Cardiac muscle cell (in vitro differentiated cells and primary cell): ENCODE results near the gene BMPER. TPM values are rescaled to one million over a fixed set of nuclear protein-coding genes. Genes with fewer than 3 reads are reported as not detected.

Experiments used
- DNase-seq, 2 donors: peaks; one replicate each; pipeline versions ENCODE4 v3.0.0 to v3.0.0-alpha.2; 2010 to 2017; ENCODE audit warnings: low read depth in 1 of 2, low spot score in 1 of 2
- H3K27ac ChIP-seq: fragments of 200-600 bp; sonication (generic); 2 replicates; pipeline ENCODE4 v1.5.1; 2016
- H3K27me3 ChIP-seq: fragments of 200-600 bp; sonication (generic); 2 replicates; pipeline ENCODE4 v1.6.0; 2016; ENCODE audit warnings: control low read depth
- H3K36me3 ChIP-seq: fragments of 200-600 bp; sonication (generic); 2 replicates; pipeline ENCODE4 v1.5.1; 2016; ENCODE audit warnings: control low read depth
- H3K4me1 ChIP-seq: fragments of 200-600 bp; sonication (generic); 2 replicates; pipeline ENCODE4 v1.8.1; 2017; ENCODE audit warnings: low read depth, mild to moderate bottlenecking, mixed run types
- H3K4me3 ChIP-seq: fragments of 200-600 bp; sonication (generic); 2 replicates; pipeline ENCODE4 v1.5.1; 2016; ENCODE audit warnings: mild to moderate bottlenecking
- H3K9me3 ChIP-seq: fragments of 200-600 bp; sonication (generic); 2 replicates; pipeline ENCODE4 v1.5.1; 2017; ENCODE audit warnings: low read depth, mild to moderate bottlenecking, control low read depth
- CTCF ChIP-seq: IDR thresholded peaks from 2 replicates; pipeline ENCODE4 v1.5.1; 2012; ENCODE audit warnings: low read depth, mild to moderate bottlenecking, low read length
- polyA plus RNA-seq: library from polyadenylated mRNA; unstranded; fragments of >200 nt; fragmentation: Nextera tagmentation; extraction: Ambion mirVana; gene quantifications from 2 replicates; pipeline ENCODE4 v1.2.1, GENCODE V29; 2016
- total RNA-seq: library from RNA; depleted of rRNA; stranded (reverse); fragments of >200 nt; gene quantifications from 2 replicates; pipeline ENCODE4 v1.2.3, GENCODE V29; 2016

Gene BMPER
- total and polyA plus RNA-seq, 2 experiments from 2014 or later = 53.6 to 138 TPM

DNA sequence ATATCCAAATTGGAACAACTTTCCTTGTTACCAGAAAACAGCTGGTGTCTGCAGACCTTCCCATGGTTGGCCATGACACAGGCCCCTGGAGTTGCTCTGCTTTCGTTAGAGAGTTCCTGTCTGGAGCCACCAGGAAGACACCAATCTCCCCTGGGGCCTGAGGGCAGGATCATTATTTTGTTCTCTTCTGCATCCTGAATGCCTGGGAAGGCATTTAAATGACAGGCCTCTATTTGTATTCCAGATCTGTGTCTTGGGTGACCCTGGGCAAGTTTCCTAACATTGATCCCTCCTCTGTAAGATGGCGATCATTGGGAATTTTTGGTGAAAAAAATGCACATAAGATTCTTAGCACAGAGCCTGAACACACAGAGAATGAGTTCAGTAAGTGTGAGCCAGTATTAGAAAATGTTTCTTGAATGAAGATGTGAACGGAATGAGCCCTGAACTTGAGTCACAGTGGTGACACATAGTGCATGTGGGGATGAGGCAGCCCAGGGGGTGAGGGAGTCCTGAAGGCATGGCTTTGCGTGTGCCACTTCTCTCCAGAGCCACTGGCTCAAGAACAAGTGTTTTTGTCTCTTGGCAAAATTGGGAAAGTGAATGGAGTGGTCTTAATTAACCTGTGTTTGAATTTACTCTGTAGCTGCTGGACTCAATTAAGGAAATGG is 28.4 kb downstream of the BMPER start:
- Histone ChIP-seq H3K27ac (peak overlapping the region; percentile 41), H3K9me3 (no peaks in the 10 kb centered on the region), H3K36me3 (peaks cover 11% of the 10 kb centered on the region), H3K4me3 (no peak overlapping the region), H3K4me1 (peaks cover 31% of the 10 kb centered on the region), H3K27me3 (no peaks in the 10 kb centered on the region)
- TF ChIP-seq CTCF = no peak
- peak in 1 of 2 donors; percentile 35 for DNase-seq

DNA sequence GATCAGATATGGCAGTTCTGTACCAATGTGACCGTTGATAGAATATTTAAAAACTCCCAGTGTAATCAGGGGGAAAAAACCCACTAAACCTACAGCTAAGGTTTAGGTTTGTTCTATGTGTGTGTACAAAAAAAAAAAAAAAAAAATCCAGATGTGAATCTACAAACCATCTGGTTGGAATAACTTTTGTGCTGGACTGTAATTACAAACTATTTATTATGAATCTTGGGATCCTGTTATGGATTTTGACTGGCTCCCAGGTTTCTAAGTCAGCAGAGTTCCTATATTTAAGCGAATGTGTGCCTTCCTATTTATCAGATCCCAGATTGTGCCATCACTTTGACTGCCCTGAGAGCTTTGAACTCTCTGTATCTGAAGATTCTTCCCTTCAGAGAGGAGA is 29.1 kb downstream of the BMPER start:
- peak overlapping the region; percentile 46 for H3K27ac ChIP-seq
- H3K9me3 ChIP-seq = no peaks in the 10 kb centered on the region
- no peak for DNase-seq
- no peak overlapping the region for H3K4me3 ChIP-seq
- H3K27me3 ChIP-seq = no peaks in the 10 kb centered on the region
- H3K4me1 ChIP-seq = peaks cover 38% of the 10 kb centered on the region
- H3K36me3 ChIP-seq = peaks cover 15% of the 10 kb centered on the region
- TF ChIP-seq CTCF = no peak

DNA sequence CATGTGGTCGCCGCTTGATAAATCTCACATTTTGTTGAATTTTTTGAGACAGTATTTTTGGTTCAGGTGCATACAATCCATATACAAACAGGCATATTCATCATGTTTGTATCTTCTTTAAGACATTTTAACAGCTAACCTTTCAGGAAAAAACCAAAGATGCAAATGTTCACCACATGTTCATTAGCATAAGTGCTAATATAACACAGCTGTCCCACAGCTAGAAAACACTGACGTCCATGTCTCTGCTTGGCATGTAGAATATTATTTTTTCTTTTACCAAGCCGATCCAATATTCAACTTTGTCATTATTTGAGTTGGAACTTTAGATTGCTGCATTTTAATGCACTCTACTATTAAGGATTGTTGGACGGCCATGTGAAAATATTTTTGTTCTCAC is 31.2 kb downstream of the BMPER start:
- H3K9me3 ChIP-seq = no peaks in the 10 kb centered on the region
- peak overlapping the region; percentile 69 for H3K27ac ChIP-seq
- DNase-seq = no peak
- H3K36me3 ChIP-seq = peaks cover 25% of the 10 kb centered on the region
- no peaks in the 10 kb centered on the region for H3K27me3 ChIP-seq
- H3K4me3 ChIP-seq = no peak overlapping the region
- no peak for TF ChIP-seq CTCF
- H3K4me1 ChIP-seq = peaks cover 47% of the 10 kb centered on the region

GRCh38 chr7:33937871-33938270 is 32.5 kb downstream of the BMPER start:
- DNase-seq = no peak
- H3K4me1 ChIP-seq = peaks cover 43% of the 10 kb centered on the region
- H3K27ac ChIP-seq = peak overlapping the region; percentile 69
- H3K9me3 ChIP-seq = no peaks in the 10 kb centered on the region
- peaks cover 36% of the 10 kb centered on the region for H3K36me3 ChIP-seq
- H3K27me3 ChIP-seq = no peaks in the 10 kb centered on the region
- no peak overlapping the region for H3K4me3 ChIP-seq
- TF ChIP-seq CTCF = no peak

- TF ChIP-seq CTCF = no peak
- Histone ChIP-seq H3K4me1 (peaks cover 37% of the 10 kb centered on the region), H3K4me3 (no peak overlapping the region), H3K9me3 (no peaks in the 10 kb centered on the region), H3K27ac (peak overlapping the region; percentile 42), H3K27me3 (no peaks in the 10 kb centered on the region), H3K36me3 (peaks cover 44% of the 10 kb centered on the region)
- no peak for DNase-seq
These were observed 33.8 kb downstream of the BMPER start for GRCh38 chr7:33939121-33939520.
